ENCODE data around the gene HGFAC.

The HGFAC gene

GRCh38 chr4:3464349-3464905 lies 22.7 kb downstream of the HGFAC start:
- no peak for DNase-seq

- no peak for DNase-seq
These were observed 23.3 kb downstream of the HGFAC start for GRCh38 chr4:3464911-3465697.

- DNase-seq, result no peak
These were observed 24.2 kb downstream of the HGFAC start for GRCh38 chr4:3465698-3466671.

GRCh38 chr4:3466691-3467600 lies 25.2 kb downstream of the HGFAC start:
- DNase-seq, result no peak

- DNase-seq, result no peak
These were observed 25.8 kb downstream of the HGFAC start for GRCh38 chr4:3467601-3468031.

- no peak for DNase-seq
These were observed 26.4 kb downstream of the HGFAC start for GRCh38 chr4:3468154-3468553.

- DNase-seq, result no peak
These were observed 27.0 kb downstream of the HGFAC start for GRCh38 chr4:3468804-3469203.

GRCh38 chr4:3469386-3470243 lies 27.8 kb downstream of the HGFAC start:
- no peak for DNase-seq

- DNase-seq, result no peak
These were observed 28.7 kb downstream of the HGFAC start for GRCh38 chr4:3470244-3471097.

- no peak for DNase-seq
These were observed 29.5 kb downstream of the HGFAC start for GRCh38 chr4:3471098-3471760.

- DNase-seq, result no peak
These were observed 30.1 kb downstream of the HGFAC start for GRCh38 chr4:3471886-3472285.

- DNase-seq, result no peak
These were observed 30.8 kb downstream of the HGFAC start for GRCh38 chr4:3472411-3473141.

- no peak for DNase-seq
These were observed 31.6 kb downstream of the HGFAC start for GRCh38 chr4:3473181-3473950.

- no peak for DNase-seq
These were observed 32.4 kb downstream of the HGFAC start for GRCh38 chr4:3473996-3474765.

GRCh38 chr4:3475041-3475712 lies 33.4 kb downstream of the HGFAC start:
- no peak for DNase-seq

GRCh38 chr4:3475713-3476260 lies 34.0 kb downstream of the HGFAC start:
- DNase-seq, result no peak

GRCh38 chr4:3476341-3476747 lies 34.6 kb downstream of the HGFAC start:
- DNase-seq, result no peak
